IMR-90 (cell line): ENCODE data around the gene MAGEC3. TPM values are rescaled to one million over a fixed set of nuclear protein-coding genes. Genes with fewer than 3 reads are reported as not detected.
"Not testable (repeated sequence)": the region's sequence is repeated elsewhere in the genome, so short reads cannot be mapped to it uniquely, and the experiment has no call there.

Source experiments
- ATAC-seq: fragments of 200-7000 bp; cut with Tn5 transposase; 2 replicates; pipeline ENCODE4 v1.9.1; 2020; ENCODE audit warnings: low read depth, mild to moderate bottlenecking, moderate library complexity
- BruUV-seq: library from RNA; stranded (reverse); fragments of 400-500 nt; replicated peaks from 2 replicates; lab custom pipeline; 2021; lab: Mats Ljungman, UMichigan
- CTCF ChIA-PET: fragments of 300-600 bp; formaldehyde crosslinking; extraction: SDS; loops from one replicate; lab custom pipeline; 2021; ENCODE audit warnings: antibody characterized with exemption; lab: Yijun Ruan, JAX
- POLR2A ChIA-PET: fragments of 300-600 bp; sonication (Branson Sonifier 250); formaldehyde crosslinking; loops from one replicate; lab custom pipeline; 2022; ENCODE audit warnings: antibody characterized with exemption; ENCODE audit not compliant: unreplicated experiment; lab: Charles Lee
- DNase-seq: peaks from one replicate; pipeline ENCODE4 v3.0.0; 2013
- H2AFZ ChIP-seq: replicated peaks from 2 replicates; pipeline ENCODE3; 2013; ENCODE audit warnings: low read length, mild to moderate bottlenecking; ENCODE audit not compliant: poor library complexity
- H2AK5ac ChIP-seq: 2 replicates; pipeline ENCODE4 v1.6.1; 2013; ENCODE audit warnings: low read depth, low read length, inconsistent platforms
- H2AK9ac ChIP-seq: replicated peaks from 2 replicates; pipeline ENCODE3; 2013; ENCODE audit warnings: mild to moderate bottlenecking, low read depth, low read length, moderate library complexity; ENCODE audit not compliant: poor library complexity
- H2BK120ac ChIP-seq: 2 replicates; pipeline ENCODE4 v1.6.1; 2013; ENCODE audit warnings: low read depth, low read length, inconsistent platforms
- H2BK15ac ChIP-seq: 3 replicates; pipeline ENCODE4 v1.6.1; 2013; ENCODE audit warnings: low read depth, low read length, inconsistent platforms
- H2BK20ac ChIP-seq: 2 replicates; pipeline ENCODE4 v1.6.1; 2013; ENCODE audit warnings: low read depth, mild to moderate bottlenecking, inconsistent platforms, low read length, moderate library complexity
- H2BK5ac ChIP-seq: 2 replicates; pipeline ENCODE4 v1.6.1; 2013; ENCODE audit warnings: mild to moderate bottlenecking, low read depth, low read length, inconsistent platforms; ENCODE audit not compliant: poor library complexity, severe bottlenecking
- H3K14ac ChIP-seq: replicated peaks from 2 replicates; pipeline ENCODE4 v1.6.1; 2013; ENCODE audit warnings: low read depth, low read length, inconsistent platforms
- H3K18ac ChIP-seq: 2 replicates; pipeline ENCODE4 v1.6.1; 2013; ENCODE audit warnings: low read depth, low read length, control low read depth
- H3K23ac ChIP-seq: 2 replicates; pipeline ENCODE4 v1.6.1; 2013; ENCODE audit warnings: low read depth, low read length, inconsistent platforms
- H3K27ac ChIP-seq: 2 replicates; pipeline ENCODE4 v1.5.1; 2013; ENCODE audit warnings: mild to moderate bottlenecking, control low read depth, low read length; ENCODE audit not compliant: insufficient read depth
- H3K27me3 ChIP-seq: 2 replicates; pipeline ENCODE4 v1.6.1; 2013; ENCODE audit warnings: low read length; ENCODE audit not compliant: control insufficient read depth, insufficient read depth
- H3K36me3 ChIP-seq: 2 replicates; pipeline ENCODE4 v1.6.1; 2013; ENCODE audit warnings: low read length, mixed read lengths; ENCODE audit not compliant: control insufficient read depth, insufficient read depth
- H3K4ac ChIP-seq: 2 replicates; pipeline ENCODE4 v1.6.1; 2013; ENCODE audit warnings: low read depth, low read length, inconsistent platforms
- H3K4me1 ChIP-seq: 2 replicates; pipeline ENCODE4 v1.6.1; 2013; ENCODE audit warnings: low read length, mixed read lengths; ENCODE audit not compliant: control insufficient read depth, insufficient read depth
- H3K4me2 ChIP-seq: 2 replicates; pipeline ENCODE4 v1.6.1; 2013; ENCODE audit warnings: low read depth, mild to moderate bottlenecking, control low read depth, low read length, moderate library complexity
- H3K4me3 ChIP-seq: 2 replicates; pipeline ENCODE4 v1.5.1; 2013; ENCODE audit warnings: low read depth, mild to moderate bottlenecking, control low read depth, low read length, moderate library complexity; ENCODE audit not compliant: insufficient read depth
- H3K56ac ChIP-seq: 2 replicates; pipeline ENCODE4 v1.6.1; 2013; ENCODE audit warnings: low read length, inconsistent platforms; ENCODE audit not compliant: insufficient read depth; ENCODE audit errors: extremely low read depth
- H3K79me1 ChIP-seq, 2 experiments: 2 replicates each; pipeline ENCODE4 v1.6.1; 2013; ENCODE audit warnings: low read length in 2 of 2, inconsistent platforms in 1 of 2, low read depth in 1 of 2
- H3K9ac ChIP-seq: 2 replicates; pipeline ENCODE4 v1.6.1; 2013; ENCODE audit warnings: low read depth, low read length, control low read depth
- H3K9me1 ChIP-seq: 2 replicates; pipeline ENCODE4 v1.6.1; 2013; ENCODE audit warnings: low read length, inconsistent platforms; ENCODE audit not compliant: insufficient read depth
- H3K9me3 ChIP-seq: 2 replicates; pipeline ENCODE4 v1.6.1; 2013; ENCODE audit warnings: low read length; ENCODE audit not compliant: control insufficient read depth, insufficient read depth
- H4K20me1 ChIP-seq: 2 replicates; pipeline ENCODE4 v1.6.1; 2013; ENCODE audit warnings: low read length, inconsistent platforms; ENCODE audit not compliant: insufficient read depth
- H4K5ac ChIP-seq: 2 replicates; pipeline ENCODE4 v1.6.1; 2013; ENCODE audit warnings: mild to moderate bottlenecking, low read depth, low read length, control low read depth
- H4K8ac ChIP-seq, 2 experiments: 2 replicates each; pipeline ENCODE4 v1.6.1; 2013; ENCODE audit warnings: low read depth in 2 of 2, low read length in 2 of 2, control low read depth in 1 of 2, inconsistent platforms in 1 of 2
- H4K91ac ChIP-seq: 2 replicates; pipeline ENCODE4 v1.6.1; 2013; ENCODE audit warnings: low read depth, low read length, inconsistent platforms; ENCODE audit not compliant: insufficient read depth
- BHLHE40 ChIP-seq: fragments of 150-350 bp; IDR thresholded peaks from 2 replicates; pipeline ENCODE4 v1.6.1; 2016; ENCODE audit warnings: mild to moderate bottlenecking, low read depth, low read length
- CHD1 ChIP-seq: IDR thresholded peaks from 2 replicates; pipeline ENCODE4 v1.6.1; 2012; ENCODE audit warnings: low read depth, low read length, improper control_type of control experiment
- MXI1 ChIP-seq: IDR thresholded peaks from 2 replicates; pipeline ENCODE4 v1.6.1; 2012; ENCODE audit warnings: low read depth, mild to moderate bottlenecking, low read length, moderate library complexity, borderline replicate concordance
- RAD21 ChIP-seq: IDR thresholded peaks from 2 replicates; pipeline ENCODE4 v1.6.1; 2012; ENCODE audit warnings: low read length, improper control_type of control experiment
- SMC3 ChIP-seq: fragments of 150-350 bp; IDR thresholded peaks from 2 replicates; pipeline ENCODE4 v1.6.1; 2016; ENCODE audit warnings: low read depth, mild to moderate bottlenecking, antibody characterized with exemption, low read length, moderate library complexity
- WGBS, 2 experiments: methylation state at CpG; one replicate each; pipeline versions ENCODE4 v1.1.5 to v1.1.7; 2013; ENCODE audit warnings: missing lambda C conversion rate in 2 of 2; ENCODE audit not compliant: insufficient read length in 1 of 2; ENCODE audit errors: extremely low coverage in 2 of 2; 5-methylcytosine and 5-hydroxymethylcytosine counted together
- dilution Hi-C: fragments of 300-500 bp; cut with HindIII; formaldehyde crosslinking; loops from one replicate; pipeline ENCODE4 v1.14.3; 2018; ENCODE audit warnings: low sequenced_read_pairs; ENCODE audit not compliant: unreplicated experiment
- in situ Hi-C: fragments of 300-500 bp; cut with MboI; formaldehyde crosslinking; loops from 3 replicates; pipeline ENCODE4 v1.14.3; 2019; ENCODE audit warnings: low sequenced_read_pairs, inconsistent platforms, mixed read lengths
- intact Hi-C: fragments of 100-400 bp; cut with micrococcal nuclease; formaldehyde crosslinking; loops from 2 replicates; pipeline ENCODE4 v1.10.0; 2022
- polyA plus RNA-seq, 3 experiments: library from polyadenylated mRNA; depleted of rRNA; stranded (reverse); fragments of >200 nt; gene quantifications; 2 replicates each; pipeline ENCODE4 v1.2.3, GENCODE V29; 2012; ENCODE audit warnings: low replicate concordance in 1 of 3
- total RNA-seq: library from RNA; depleted of rRNA; stranded (reverse); fragments of >200 nt; gene quantifications from 2 replicates; pipeline ENCODE4 v1.2.3, GENCODE V29; 2012
- TF ChIP-seq, protein P1 (sequence below): fragments of 150-350 bp; IDR thresholded peaks from 2 replicates; pipeline ENCODE4 v1.6.1; 2017; ENCODE audit warnings: mild to moderate bottlenecking, antibody characterized with exemption, low read length, low read depth

MAGEC3 gene
- total and polyA plus RNA-seq, 2 of the 4 experiments (the other 2 are of a cell fraction), result not detected

DNA sequence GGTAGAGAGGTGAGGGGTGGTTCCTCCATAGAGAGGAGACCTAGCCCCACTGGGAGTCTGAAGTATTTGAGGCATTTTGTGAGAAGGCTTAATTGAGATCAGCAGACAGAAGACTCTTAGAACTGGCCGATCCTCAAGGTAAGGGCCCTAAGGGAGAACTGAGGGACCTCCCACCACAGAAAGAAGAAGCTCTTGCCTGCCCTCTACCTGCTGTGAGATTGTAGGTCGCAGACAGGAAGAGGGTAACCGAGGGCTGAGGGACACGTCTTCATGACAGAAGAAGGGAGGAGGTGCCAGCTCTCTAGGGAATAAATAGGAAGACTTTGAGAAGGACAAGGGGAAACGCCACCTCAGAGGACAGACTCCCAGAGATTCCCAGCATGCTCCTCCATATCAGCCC, 41.5 kb downstream of the MAGEC3 start:
- Histone ChIP-seq H2BK20ac (no peak overlapping the region), H3K18ac (no peak overlapping the region), H3K56ac (no peak overlapping the region), H2AK9ac (no peak overlapping the region), H4K20me1 (no peaks in the 10 kb centered on the region), H3K4me3 (no peak overlapping the region), H2AK5ac (no peak overlapping the region), H3K27ac (no peak overlapping the region), H3K4me1 (no peaks in the 10 kb centered on the region), H3K9ac (no peak overlapping the region), H4K8ac (no peak overlapping the region), H3K14ac (no peak overlapping the region), H2AFZ (no peak overlapping the region), H3K4ac (no peak overlapping the region), H2BK15ac (no peak overlapping the region), H4K91ac (no peak overlapping the region), H3K27me3 (no peaks in the 10 kb centered on the region), H3K4me2 (no peak overlapping the region), H3K23ac (no peak overlapping the region), H2BK120ac (no peak overlapping the region), H3K9me1 (no peaks in the 10 kb centered on the region), H3K79me1 (no peaks in the 10 kb centered on the region), H2BK5ac (no peak overlapping the region), H4K5ac (no peak overlapping the region), H3K36me3 (no peaks in the 10 kb centered on the region), H3K9me3 (0 out of 2 replicates have a peak, but pooled peaks cover 2% of the 10 kb centered on the region)
- ChIA-PET CTCF (no interaction called here), POLR2A (no interaction called here)
- in situ Hi-C loops, result no loop called here
- no CpG with 5 or more reads among the region's 5 CpGs for WGBS, 2 experiments
- dilution Hi-C loops, result no loop called here
- no TSS peak for BruUV-seq
- no peak for TF ChIP-seq RAD21
- TF ChIP-seq CHD1, result no peak
- TF ChIP-seq MXI1, result no peak
- TF ChIP-seq, protein P1, sequence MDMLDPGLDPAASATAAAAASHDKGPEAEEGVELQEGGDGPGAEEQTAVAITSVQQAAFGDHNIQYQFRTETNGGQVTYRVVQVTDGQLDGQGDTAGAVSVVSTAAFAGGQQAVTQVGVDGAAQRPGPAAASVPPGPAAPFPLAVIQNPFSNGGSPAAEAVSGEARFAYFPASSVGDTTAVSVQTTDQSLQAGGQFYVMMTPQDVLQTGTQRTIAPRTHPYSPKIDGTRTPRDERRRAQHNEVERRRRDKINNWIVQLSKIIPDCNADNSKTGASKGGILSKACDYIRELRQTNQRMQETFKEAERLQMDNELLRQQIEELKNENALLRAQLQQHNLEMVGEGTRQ, result no peak
- TF ChIP-seq BHLHE40, result no peak
- TF ChIP-seq SMC3, result no peak
- intact Hi-C loops, result no loop called here
- no peak for DNase-seq
- ATAC-seq, result no peak

GRCh38 chrX:141888811-141889210, 50.7 kb downstream of the MAGEC3 start:
- not testable (repeated sequence) for H3K79me1 ChIP-seq

More at GRCh38 chrX:141888811-141889210, 50.7 kb downstream of the MAGEC3 start:
- H2AK9ac ChIP-seq, H2BK5ac ChIP-seq, H3K4me3 ChIP-seq, H3K4me2 ChIP-seq, POLR2A ChIA-PET, H3K4me1 ChIP-seq, H2AFZ ChIP-seq, H3K14ac ChIP-seq, in situ Hi-C loops, H3K9me3 ChIP-seq, H3K9ac ChIP-seq, CTCF ChIA-PET, H3K4ac ChIP-seq, DNase-seq, H3K9me1 ChIP-seq, H4K20me1 ChIP-seq, H2AK5ac ChIP-seq, dilution Hi-C loops, H4K5ac ChIP-seq, intact Hi-C loops, BruUV-seq, H2BK20ac ChIP-seq, H2BK120ac ChIP-seq, ATAC-seq, H3K56ac ChIP-seq, H3K27ac ChIP-seq, H3K23ac ChIP-seq, H4K8ac ChIP-seq, H3K36me3 ChIP-seq, H2BK15ac ChIP-seq, H4K91ac ChIP-seq, H3K27me3 ChIP-seq, H3K18ac ChIP-seq: not testable (repeated sequence)
- WGBS, 2 experiments, result no CpG with 5 or more reads among the region's 5 CpGs
